ENCODE measurements around the gene PLXDC2.

The PLXDC2 gene

DNA sequence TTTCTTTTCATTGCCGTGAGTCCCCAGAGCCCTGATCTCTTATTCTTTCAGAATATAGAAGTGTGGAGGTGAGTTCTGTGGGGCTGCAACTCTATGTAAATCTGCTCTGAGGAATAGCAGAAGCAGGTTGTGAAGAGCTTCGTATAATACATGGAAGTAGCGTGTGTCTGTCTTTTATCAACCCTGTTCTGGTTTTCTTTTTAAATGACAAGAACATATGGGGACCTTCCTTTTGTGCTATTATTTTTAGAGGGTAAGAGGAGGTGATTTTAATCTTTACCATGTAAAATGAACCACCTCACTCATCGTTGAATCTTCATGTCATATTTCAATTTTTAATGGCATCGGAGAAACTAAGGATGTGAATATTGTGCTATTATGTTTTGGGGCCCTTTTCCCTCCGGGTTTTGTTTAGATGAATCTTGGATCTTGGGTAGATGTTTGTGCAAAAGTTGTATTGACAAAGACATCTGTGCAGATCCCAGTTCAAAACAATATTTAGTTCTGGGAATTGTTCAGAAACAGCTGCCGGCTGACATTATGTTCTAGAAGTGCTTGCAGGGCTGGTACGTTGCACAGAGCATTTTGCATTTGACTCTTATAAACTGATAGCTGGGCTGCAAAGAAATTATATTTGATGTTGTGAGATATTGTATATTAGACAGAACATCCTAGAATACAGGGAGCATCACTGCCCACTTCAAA, 46.7 kb downstream of the PLXDC2 start:
- no peak for DNase-seq

DNA sequence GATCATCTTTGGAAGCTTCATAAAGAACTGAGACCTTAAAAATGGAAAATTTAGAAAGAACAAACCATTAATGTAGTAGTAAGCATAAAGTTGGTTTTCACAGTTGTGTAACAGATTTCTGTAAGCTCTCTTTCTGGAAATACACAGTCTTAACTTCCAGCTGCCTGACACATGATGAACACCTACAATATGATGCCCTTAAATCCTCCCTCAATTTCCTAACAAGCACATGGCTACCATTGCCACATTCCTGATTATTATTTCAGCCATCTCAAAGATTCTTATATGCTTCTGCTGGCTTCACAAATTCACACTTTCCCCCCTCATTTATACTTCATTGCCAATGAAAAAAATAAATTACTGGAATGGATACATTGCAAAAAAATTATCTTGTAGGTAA, 49.4 kb downstream of the PLXDC2 start:
- DNase-seq: no peak

DNA sequence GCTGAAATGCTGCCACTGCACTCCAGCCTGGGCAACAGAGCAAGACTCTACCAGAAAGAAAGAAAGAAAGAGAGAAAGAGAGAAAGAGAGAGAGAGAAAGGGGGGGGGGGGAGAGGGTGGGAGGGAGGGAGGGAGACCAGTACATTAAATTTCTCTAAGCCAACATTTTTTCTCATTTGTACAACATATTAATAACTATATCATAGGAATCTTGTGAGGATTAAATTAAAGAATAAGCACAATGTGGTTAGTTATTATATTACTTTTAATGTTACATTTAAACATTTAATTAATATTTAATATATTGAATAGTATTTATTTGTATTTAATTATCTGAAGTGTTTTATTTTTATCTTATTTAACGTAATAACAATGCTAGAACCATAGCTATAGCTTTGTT, 53.1 kb downstream of the PLXDC2 start:
- DNase-seq: no peak

DNA sequence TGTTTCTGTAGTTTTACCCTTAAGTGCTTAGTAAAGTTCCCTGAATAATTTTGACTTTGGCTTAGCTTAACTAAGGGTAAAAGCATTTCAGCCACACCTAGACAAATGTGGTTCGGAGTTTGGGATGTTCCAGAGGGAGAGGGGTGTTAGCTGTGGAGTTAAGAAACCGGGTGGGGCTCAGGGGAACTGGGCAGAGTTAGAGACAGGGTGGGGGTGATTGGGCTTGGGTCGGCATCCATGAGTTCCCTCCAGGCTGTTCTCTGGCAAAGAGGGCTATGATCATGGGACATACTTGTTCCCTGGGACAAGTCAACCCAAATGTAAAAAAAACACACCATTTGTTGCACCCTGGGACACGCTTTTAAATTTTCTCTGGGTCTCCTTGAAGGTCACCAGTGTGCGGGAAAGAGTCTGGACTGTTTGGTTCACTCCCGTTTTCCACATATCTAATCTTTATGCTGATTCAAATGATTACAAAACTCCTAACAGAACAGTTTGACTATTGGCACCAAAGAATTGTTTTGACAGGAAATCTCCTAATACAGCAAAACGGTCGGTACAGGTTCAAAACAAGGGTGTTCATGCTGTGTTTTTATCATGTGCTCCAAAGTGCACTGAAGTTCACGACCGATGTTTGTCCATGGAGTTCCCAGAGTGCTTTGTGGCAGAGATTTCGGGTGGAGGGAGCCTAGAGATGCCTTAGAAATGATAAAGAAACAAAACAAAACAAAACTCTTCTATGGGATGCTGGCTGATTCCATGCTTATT, 56.5 kb downstream of the PLXDC2 start:
- no peak for DNase-seq

DNA sequence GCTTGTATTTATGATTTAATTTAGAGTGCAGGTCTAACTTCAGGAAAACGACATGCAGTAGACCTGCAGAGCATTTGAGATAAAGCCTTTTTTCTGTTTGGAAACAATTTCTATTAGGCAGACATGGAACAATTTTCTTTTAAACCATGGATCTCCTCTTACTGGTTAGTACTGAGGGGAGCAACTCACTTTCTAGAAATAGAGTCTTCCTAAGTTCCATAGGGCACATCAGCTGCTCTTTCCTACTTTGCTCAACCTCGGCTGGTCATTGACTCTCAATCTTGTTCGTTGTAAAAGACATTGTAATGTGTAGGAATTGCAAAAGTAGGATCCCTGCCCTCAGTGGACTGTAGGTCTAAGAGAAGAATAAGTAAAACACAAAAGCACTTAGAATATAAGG, 58.0 kb downstream of the PLXDC2 start:
- DNase-seq: no peak

DNA sequence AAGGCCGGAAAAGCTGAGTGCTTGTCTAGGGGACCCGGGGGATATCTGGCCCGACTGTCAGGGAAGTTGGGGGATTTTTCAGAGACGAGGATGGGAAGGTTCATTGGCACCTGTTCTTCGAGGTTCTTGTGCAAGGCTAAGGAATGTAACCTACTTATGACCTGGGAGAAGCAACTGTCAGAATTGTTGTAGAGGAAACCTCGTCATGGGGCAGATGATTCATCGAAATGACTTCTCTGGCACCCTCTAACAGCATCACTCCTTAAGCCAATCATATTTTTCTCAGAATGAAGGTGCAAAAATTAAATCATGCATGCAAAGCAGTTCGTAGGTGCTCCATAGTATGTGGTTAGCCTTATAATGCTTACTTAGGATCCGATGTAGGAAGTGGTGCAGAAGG, 58.6 kb downstream of the PLXDC2 start:
- no peak for DNase-seq

DNA sequence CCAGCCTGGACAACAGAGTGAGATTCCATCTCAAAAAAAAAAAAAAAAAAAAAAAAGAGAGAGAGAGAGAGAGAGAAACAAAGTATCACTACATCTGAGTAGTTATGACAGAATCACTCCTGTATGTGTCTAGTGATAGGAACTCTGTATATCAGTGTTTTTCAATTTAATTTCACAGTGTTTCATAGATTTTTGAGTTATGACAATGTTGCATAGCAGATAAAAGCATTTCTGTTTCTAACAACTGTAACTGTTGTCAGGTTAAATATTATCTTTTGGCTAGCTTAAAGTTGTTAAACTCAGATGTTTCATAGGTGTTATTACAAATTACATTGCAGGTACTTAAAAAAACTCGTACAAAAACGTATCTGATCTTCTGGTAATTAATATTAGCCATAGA, 60.3 kb downstream of the PLXDC2 start:
- DNase-seq: no peak

DNA sequence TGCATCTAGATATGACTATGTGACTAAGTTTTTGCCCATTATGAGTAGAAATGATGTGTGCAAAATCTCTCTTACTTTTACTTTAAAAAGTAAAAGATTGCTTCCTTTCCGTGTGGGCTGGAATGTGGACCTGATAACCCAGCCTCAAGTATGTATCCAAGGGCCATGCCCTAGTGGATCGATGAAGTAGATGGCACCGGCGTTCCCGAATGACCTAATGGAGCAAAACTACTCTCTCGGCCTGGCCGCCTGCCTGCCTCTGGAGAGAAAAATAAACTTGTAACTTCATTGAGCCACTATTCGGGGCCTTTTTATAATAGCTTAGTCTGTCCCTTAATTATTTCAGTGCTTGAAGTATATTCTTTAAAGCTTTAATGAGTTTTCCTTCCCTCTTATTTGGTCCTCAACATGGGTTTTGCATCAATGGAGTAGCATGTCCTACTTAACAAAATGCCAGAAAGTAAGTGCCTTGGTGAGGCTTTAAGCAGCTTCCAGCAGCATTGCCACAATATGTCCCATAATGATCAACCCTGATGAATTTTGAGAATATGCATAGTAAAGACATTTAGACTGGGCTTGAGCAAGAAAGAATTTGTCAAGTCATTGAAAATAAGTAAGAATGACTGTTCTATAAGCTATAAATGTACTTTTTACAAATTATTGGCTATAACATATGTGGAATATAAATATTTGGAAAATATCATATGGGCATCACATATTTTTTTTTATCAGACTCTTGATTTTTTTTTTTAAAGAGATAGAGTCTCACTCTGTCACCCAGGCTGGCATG, 61.4 kb downstream of the PLXDC2 start:
- no peak for DNase-seq

DNA sequence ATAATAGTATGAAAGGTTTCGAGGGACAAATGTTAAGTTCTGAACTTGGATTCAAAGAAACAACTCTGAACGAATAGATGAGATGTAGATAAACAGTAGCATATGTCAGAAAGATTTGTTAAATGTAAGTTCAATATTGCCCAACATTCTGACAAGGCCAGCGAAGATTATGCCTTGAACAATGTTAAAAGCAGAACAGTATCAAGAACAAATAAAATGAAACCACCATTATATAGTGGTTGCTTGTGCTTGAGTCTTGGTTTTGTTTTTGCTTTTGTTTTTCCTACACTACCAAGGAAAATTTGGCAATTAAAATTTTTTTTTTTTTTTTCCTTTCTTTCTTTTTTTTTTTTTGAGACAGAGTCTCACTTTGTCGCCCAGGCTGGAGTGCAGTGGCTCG, 66.4 kb downstream of the PLXDC2 start:
- no peak for DNase-seq

DNA sequence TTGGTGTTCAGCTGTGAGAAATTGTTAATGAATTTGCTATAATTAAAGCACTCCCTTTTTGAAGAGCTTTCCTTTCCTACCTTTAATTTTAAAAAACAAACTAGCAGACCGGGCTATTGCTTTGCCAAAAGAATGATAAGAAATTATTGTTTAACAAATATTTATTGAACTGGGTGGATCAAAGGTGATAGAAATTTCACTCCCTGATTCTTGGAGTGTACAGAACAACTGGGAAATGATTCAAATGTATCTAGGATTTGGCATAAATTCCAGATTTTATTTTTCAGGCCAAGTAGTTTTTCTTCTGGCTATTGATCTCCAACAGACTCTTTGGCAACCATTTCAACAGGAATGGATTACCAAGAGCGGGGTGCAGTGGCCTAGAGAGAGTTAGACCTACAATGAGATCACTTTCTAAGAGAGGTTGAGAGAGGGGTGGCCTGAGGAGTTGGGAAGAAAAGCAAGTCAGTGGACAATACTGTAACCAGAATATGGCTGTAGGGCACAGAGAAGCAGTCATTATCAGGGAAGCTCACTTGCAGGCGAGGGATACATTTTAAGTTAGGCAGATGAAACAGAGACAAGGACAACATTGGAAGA, 71.9 kb downstream of the PLXDC2 start:
- DNase-seq: no peak

DNA sequence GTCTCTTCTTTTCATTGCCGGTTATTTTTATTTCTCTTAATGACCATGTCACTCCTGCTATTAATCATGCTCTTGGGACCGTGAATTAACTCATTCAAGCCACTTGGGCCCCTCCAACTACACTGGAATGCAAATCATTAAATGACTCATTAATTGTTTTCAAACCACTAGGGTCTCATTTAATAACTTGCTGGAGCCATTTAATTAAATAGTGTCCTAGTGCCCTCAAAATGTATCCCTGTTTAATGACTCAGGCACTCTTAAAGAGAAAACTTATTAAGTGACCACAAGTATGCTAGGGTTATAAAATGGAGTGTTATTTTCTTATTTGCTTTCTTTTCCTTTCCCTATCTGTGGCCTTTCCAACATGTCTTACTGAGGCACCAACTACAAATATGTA, 73.0 kb downstream of the PLXDC2 start:
- no peak for DNase-seq

DNA sequence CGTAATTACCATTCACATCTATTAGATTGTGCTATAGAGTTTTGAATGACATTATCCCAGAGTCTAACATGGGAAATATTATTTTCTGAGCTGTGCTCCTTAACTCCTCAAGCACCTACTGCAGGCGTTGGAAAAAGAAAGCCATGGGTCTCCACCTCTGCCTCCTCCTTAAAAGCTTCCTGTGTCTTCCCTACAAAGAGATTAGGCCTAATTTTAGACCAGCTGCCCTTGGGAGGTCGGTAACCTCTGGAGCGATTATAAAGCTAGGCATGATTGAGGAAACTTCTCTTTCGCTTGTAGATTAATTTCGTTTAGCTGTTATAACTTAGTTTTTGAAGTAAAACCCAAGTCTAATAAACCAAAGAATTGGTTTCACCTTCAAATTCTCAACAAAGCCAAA, 75.2 kb downstream of the PLXDC2 start:
- DNase-seq: no peak

DNA sequence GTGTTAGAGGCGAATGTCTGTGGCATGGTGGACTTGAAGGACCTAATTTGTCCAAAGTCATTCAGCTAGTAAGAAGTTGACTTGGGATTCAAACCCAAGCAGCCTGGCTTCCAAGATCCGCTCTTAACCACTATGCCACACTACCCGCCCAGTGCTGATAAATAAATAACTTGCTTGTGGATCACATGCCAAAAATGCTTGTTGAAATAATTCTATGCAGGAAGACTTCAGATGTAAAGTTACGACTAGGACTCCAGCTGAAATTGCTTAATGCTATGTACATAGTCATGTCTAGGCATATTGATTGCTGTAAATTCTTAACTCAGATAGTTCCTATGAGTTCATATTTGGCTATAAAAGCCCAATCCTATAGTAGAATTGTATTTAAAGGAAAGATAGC, 76.0 kb downstream of the PLXDC2 start:
- no peak for DNase-seq

DNA sequence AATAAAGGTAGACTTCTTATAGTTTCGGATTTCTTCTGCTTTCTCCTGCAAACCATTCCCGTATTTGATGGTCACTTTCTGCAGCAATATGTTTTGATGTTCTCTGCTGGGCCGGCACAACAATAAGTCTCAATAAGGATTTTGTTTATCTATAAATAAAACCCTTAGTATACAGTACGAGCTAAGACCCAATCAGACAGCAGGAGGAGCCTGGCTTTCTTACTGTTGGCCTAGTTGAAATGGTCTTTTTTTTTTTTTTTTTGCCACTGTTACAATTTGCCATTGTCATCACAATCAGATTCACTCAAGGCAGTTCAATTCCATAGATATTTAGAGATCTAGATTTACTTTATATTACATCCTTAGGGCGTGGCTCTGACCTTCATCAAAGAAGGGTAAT, 76.4 kb downstream of the PLXDC2 start:
- no peak for DNase-seq

DNA sequence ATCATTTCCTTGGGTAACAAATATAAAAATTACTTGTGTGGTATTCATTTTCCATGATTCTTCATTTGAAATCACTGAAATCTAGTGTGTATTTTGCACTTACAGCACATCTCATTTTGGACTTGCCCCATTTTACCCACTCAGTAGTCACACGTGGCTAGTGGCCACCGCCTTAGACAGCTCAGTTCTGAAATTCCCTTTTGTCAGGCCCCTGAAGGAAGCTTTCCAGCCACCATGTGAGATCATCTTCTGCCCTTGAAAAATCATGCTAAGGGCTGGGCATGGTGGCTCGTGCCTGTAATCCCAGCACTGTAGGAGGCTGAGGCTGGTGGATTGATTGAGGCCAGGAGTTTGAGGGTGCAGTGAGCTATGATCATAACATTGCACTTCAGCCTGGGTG, 79.3 kb downstream of the PLXDC2 start:
- no peak for DNase-seq

DNA sequence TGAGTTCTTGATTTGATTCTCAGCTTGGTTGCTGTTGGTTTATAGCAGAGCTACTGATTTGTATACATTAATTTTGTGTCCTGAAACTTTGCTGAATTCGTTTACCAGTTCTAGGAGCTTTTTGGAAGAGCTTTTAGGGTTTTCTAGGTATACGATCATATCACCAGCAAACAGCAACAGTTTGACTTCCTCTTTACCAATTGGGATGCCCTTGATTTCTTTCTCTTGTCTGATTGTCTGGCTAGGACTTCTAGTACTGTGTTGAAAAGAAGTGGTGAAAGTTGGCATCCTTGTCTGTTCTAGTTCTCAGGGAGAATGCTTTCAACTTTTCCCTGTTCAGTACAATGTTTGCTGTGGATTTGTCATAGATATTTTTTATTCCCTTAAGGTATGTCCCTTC, 86.2 kb downstream of the PLXDC2 start:
- no peak for DNase-seq

DNA sequence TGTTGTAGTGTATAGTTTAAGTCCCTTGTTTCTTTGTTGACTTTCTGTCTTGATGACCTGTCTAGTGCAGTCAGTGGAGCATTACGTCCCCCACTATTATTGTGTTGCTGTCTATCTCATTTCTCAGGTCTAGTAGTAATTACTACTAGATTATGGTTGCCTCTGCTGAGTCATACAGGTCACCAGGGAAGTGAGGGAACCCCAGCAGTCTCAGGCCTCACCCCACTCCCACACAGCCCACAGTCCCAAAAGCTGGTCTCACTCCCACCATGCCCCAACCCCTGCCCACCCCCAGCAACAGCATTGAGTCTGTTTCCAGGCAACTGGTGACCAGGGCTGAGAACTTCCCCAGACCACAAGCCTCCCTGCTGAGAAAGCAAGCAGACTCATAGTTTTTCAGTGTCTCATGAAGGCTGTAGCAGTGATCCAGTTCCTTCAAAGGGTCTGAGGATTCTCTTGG, 88.0 kb downstream of the PLXDC2 start:
- no peak for DNase-seq

DNA sequence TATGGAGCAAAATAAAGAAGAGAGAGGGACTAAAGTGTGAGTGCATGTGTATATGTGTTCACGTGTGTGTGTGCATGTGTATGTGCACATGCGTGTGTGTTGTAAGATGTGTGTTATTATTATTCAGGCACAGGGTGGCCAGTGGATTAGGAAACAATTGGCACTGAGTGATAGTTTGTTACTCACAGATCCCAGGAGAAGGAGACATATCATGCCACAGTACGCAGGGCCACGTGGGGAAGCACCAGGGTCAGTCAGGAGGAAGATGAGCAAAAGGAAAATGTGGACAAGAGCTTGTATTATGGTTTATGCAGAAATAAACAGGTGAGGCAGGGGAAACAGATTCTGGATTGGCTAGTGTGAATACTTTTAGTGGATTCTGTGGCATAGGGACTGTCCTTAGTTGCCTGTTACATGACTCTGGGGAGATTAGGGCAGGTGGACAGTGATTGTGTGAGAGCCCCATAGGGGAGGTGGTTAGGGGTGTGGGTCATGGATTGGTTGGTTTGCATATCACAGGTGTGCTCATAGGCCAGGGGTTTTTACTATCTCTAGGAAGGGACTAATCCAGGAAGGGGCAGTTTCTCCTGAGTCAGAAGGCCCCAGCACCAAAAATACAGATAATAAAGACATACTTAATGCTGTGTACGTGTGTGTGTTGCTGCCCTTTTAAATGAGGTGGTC, 90.0 kb downstream of the PLXDC2 start:
- DNase-seq: no peak

DNA sequence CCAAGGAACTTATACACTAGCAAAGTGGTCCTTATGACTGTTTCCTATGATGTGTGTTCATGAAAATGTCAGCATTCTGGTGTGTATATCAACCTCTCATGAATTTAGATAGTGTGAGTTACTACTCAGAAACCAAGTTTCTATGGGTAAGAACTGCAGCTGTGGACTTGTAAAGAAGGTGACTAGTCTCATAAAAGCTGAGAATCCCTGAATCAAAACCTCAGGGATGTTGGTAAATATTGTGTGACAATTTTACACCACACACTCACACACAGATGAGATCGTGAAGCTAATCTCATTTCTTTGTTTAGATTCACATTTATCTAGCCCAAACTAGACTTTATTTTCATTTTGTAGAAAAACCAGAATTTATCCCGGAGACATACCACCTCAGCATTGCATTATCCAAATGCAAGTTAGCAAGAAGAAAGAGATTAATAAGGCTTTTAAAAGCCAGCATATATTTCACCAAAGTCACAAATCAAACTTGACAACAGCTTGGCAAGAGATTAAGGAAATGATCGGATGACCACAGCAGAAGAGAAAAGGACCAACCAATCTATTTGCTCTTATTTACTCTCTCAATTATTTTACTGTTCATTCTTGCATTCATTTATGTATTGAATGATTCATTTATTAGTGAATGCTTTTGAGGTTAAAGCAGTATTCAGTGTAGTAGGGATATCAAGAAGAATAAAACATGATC, 92.9 kb downstream of the PLXDC2 start:
- no peak for DNase-seq

DNA sequence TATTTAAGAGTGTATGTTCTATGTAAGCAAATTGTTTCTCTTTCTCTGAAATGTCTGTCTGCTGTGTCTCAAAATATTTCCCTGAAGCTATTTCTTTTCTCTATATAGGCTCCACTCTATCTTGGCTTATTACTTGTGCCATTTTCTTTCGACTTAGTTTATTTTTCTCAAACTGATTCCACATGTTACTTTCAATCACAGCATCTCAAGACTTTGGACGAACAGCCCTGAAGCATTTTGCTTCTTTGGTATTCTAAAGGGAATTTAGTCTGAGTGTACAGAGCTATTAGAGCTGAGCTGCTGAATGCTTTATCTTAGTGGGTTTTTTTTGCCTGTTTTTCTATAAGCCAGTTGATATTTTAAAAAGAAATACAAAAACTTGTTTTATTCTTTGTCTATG, 95.7 kb downstream of the PLXDC2 start:
- DNase-seq: no peak

DNA sequence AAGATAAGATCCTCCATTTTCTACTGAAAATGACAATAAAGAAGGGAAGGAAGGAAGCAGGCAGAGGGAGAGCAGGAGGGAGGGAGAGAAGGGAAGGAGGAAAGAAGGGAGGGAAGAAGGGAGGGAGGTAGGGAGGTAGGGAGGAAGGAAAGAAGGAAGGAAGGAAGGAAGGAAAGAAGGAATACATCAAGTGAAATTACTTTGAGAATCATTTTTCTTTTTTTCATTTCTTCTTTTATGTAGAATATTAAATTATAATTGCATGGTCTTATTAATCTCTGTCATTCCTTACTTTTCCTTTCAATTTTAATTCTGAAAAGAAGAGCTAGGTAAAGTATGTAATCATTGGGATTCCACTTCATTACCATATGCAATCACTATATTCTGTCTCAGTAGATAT, 97.8 kb downstream of the PLXDC2 start:
- no peak for DNase-seq

DNA sequence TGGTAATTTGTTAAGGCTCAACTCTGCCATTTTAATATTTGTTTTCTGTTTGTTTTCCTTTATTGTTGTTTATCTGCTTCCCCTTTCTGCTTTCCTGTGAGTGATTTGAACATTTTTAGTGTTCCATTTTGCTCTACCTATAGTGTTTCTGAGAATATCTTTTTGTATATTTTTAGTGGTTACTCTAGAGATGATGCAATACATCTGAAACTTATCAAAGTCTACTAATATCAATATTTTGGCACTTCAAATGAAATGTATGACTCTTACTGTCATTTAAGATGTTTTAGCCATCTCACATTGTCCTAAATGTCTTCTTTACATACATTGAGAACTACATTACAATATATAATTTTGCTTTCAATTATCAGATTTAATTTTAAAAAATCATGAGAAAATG, 98.9 kb downstream of the PLXDC2 start:
- DNase-seq: no peak

Measured in CD4-positive, alpha-beta T cell treated with Interleukin-4 for 4 hours (primary cell).